Natural killer cell (primary cell): Measurements from ENCODE around the gene PDE5A. TPM values are rescaled to one million over a fixed set of nuclear protein-coding genes. Genes with fewer than 3 reads are reported as not detected.

Source experiments
- ATAC-seq, 3 donors: fragments of 150-1000 bp in 2 of 3; fragments of 200-7000 bp in 1 of 3; cut with Tn5 transposase; 1 replicate in 1 of 3; 2 replicates in 2 of 3; pipeline ENCODE4 v1.10.0; 2021; ENCODE audit warnings: mild to moderate bottlenecking in 2 of 3, moderate library complexity in 2 of 3
- DNase-seq, 2 donors: peaks; one replicate each; pipeline versions ENCODE4 v3.0.0 to v3.0.0-alpha.2; 2013 to 2021; ENCODE audit warnings: mixed read lengths in 1 of 2
- H3K27ac ChIP-seq: one replicate; pipeline ENCODE4 v1.5.1; 2013; ENCODE audit warnings: mild to moderate bottlenecking, low read length
- H3K27me3 ChIP-seq: one replicate; pipeline ENCODE4 v1.6.1; 2013; ENCODE audit warnings: low read length; ENCODE audit not compliant: control insufficient read depth, insufficient read depth
- H3K36me3 ChIP-seq: one replicate; pipeline ENCODE4 v1.6.1; 2013; ENCODE audit warnings: low read length; ENCODE audit not compliant: control insufficient read depth, insufficient read depth
- H3K4me1 ChIP-seq: one replicate; pipeline ENCODE4 v1.6.1; 2013; ENCODE audit warnings: low read length; ENCODE audit not compliant: control insufficient read depth, insufficient read depth
- H3K4me3 ChIP-seq: one replicate; pipeline ENCODE4 v1.5.1; 2013; ENCODE audit warnings: low read length
- H3K9me3 ChIP-seq: one replicate; pipeline ENCODE4 v1.6.1; 2013; ENCODE audit warnings: low read length; ENCODE audit not compliant: control insufficient read depth, insufficient read depth
- H3K27ac Mint-ChIP-seq, 2 donors: one replicate each; pipeline ENCODE4 v1.8.0; 2022; ENCODE audit warnings: mild to moderate bottlenecking in 2 of 2, mixed read lengths in 2 of 2, moderate library complexity in 1 of 2
- H3K27me3 Mint-ChIP-seq, 2 donors: one replicate each; pipeline ENCODE4 v1.8.0; 2022; ENCODE audit warnings: low read depth in 2 of 2, mixed read lengths in 2 of 2
- H3K36me3 Mint-ChIP-seq: one replicate; pipeline ENCODE4 v1.8.0; 2022; ENCODE audit warnings: mixed read lengths
- H3K4me1 Mint-ChIP-seq, 2 donors: one replicate each; pipeline ENCODE4 v1.8.0; 2022; ENCODE audit warnings: mixed read lengths in 2 of 2
- H3K4me3 Mint-ChIP-seq: one replicate; pipeline ENCODE4 v1.8.0; 2022; ENCODE audit warnings: mild to moderate bottlenecking, moderate library complexity, mixed read lengths
- H3K9me3 Mint-ChIP-seq, 2 donors: one replicate each; pipeline ENCODE4 v1.8.0; 2022; ENCODE audit warnings: mixed read lengths in 2 of 2
- WGBS: methylation state at CpG from one replicate; pipeline ENCODE4 v1.1.7; 2013; ENCODE audit warnings: missing lambda C conversion rate; ENCODE audit not compliant: insufficient coverage; 5-methylcytosine and 5-hydroxymethylcytosine counted together
- intact Hi-C: fragments of 100-400 bp; cut with micrococcal nuclease; formaldehyde crosslinking; loops from one replicate; pipeline ENCODE4 v1.14.2; 2022
- total RNA-seq, 4 donors: library from RNA; stranded (reverse); fragments of 120-200 nt in 1 of 4; gene quantifications; one replicate each; pipeline versions ENCODE4 v1.2.3 to v1.2.4, GENCODE V29; 2013 to 2022
- TF ChIP-seq, protein P1 (sequence below): fragments of 200-600 bp; IDR thresholded peaks from one replicate; pipeline ENCODE4 v1.8.0; 2022; ENCODE audit warnings: antibody characterized with exemption

PDE5A gene
- total RNA-seq, 3 donors from 2014 or later (not counting 1 experiment from before 2014, with no cell fraction given), result 2.1 to 4.0 (median 2.5) TPM

DNA sequence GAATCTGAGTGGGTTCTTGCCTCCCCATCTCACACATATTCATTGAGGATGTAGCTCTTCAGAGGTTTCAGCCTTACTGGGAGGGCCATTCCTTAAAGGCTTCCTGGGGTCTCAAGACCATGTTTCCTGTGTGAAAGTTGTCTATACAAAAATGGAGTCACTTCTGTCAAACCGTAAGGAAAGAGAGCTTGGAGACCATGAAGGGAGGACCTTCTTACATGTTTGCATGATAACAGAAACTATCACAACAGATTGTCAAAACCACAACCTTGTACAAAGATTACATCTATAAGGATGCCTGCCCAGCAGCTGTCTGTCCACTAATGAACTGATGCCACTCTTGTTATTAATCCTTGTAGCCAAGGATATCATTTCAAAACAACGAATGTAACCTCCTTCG lies 139.3 kb downstream of the PDE5A start:
- H3K4me3 ChIP-seq, result no peak overlapping the region
- 86% methylated on average over 1 of the region's 3 CpGs for WGBS
- DNase-seq, result no peak
- intact Hi-C loops, result no loop called here
- no peak overlapping the region for H3K27ac ChIP-seq
- Mint-ChIP-seq H3K4me3 (no peak overlapping the region), H3K4me1 (no peaks in the 10 kb centered on the region), H3K9me3 (peaks cover 7 to 9% of the 10 kb centered on the region in 2 donors), H3K27me3 (no peaks in the 10 kb centered on the region), H3K36me3 (peaks cover 14% of the 10 kb centered on the region), H3K27ac (no peak overlapping the region)
- H3K9me3 ChIP-seq, result no peaks in the 10 kb centered on the region
- H3K36me3 ChIP-seq, result peaks cover 2% of the 10 kb centered on the region
- H3K27me3 ChIP-seq, result no peaks in the 10 kb centered on the region
- no peaks in the 10 kb centered on the region for H3K4me1 ChIP-seq
- ATAC-seq, result no peak
- TF ChIP-seq, protein P1, sequence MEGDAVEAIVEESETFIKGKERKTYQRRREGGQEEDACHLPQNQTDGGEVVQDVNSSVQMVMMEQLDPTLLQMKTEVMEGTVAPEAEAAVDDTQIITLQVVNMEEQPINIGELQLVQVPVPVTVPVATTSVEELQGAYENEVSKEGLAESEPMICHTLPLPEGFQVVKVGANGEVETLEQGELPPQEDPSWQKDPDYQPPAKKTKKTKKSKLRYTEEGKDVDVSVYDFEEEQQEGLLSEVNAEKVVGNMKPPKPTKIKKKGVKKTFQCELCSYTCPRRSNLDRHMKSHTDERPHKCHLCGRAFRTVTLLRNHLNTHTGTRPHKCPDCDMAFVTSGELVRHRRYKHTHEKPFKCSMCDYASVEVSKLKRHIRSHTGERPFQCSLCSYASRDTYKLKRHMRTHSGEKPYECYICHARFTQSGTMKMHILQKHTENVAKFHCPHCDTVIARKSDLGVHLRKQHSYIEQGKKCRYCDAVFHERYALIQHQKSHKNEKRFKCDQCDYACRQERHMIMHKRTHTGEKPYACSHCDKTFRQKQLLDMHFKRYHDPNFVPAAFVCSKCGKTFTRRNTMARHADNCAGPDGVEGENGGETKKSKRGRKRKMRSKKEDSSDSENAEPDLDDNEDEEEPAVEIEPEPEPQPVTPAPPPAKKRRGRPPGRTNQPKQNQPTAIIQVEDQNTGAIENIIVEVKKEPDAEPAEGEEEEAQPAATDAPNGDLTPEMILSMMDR, result no peak

- intact Hi-C loops, result no loop called here
- no peaks in the 10 kb centered on the region for H3K27me3 ChIP-seq
- Mint-ChIP-seq H3K27me3 (no peaks in the 10 kb centered on the region), H3K4me1 (no peaks in the 10 kb centered on the region), H3K9me3 (peaks cover 13 to 14% of the 10 kb centered on the region in 2 donors), H3K4me3 (no peak overlapping the region), H3K27ac (no peak overlapping the region), H3K36me3 (peaks cover 46% of the 10 kb centered on the region)
- H3K4me1 ChIP-seq, result no peaks in the 10 kb centered on the region
- H3K27ac ChIP-seq, result no peak overlapping the region
- TF ChIP-seq, protein P1, result no peak
- no peaks in the 10 kb centered on the region for H3K9me3 ChIP-seq
- DNase-seq, result no peak
- no peak overlapping the region for H3K4me3 ChIP-seq
- no peak for ATAC-seq
- no CpG with 5 or more reads among the region's 1 CpG for WGBS
- H3K36me3 ChIP-seq, result peaks cover 9% of the 10 kb centered on the region
Measured at GRCh38 chr4:119480331-119480730, 148.3 kb downstream of the PDE5A start.

GRCh38 chr4:119479835-119480234 lies 148.8 kb downstream of the PDE5A start:
- H3K27ac Mint-ChIP-seq, result no peak overlapping the region
- Histone ChIP-seq H3K4me3 (no peak overlapping the region), H3K27me3 (no peaks in the 10 kb centered on the region), H3K27ac (no peak overlapping the region), H3K9me3 (no peaks in the 10 kb centered on the region), H3K36me3 (peaks cover 9% of the 10 kb centered on the region), H3K4me1 (no peaks in the 10 kb centered on the region)
- H3K4me3 Mint-ChIP-seq, result no peak overlapping the region
- DNase-seq (no peak), ATAC-seq (no peak)
- TF ChIP-seq, protein P1, result no peak
- intact Hi-C loops, result no loop called here
- H3K4me1 Mint-ChIP-seq, result no peaks in the 10 kb centered on the region
- peaks cover 41% of the 10 kb centered on the region for H3K36me3 Mint-ChIP-seq
- H3K9me3 Mint-ChIP-seq, result peaks cover 13% of the 10 kb centered on the region in 2 donors
- no peaks in the 10 kb centered on the region for H3K27me3 Mint-ChIP-seq

DNA sequence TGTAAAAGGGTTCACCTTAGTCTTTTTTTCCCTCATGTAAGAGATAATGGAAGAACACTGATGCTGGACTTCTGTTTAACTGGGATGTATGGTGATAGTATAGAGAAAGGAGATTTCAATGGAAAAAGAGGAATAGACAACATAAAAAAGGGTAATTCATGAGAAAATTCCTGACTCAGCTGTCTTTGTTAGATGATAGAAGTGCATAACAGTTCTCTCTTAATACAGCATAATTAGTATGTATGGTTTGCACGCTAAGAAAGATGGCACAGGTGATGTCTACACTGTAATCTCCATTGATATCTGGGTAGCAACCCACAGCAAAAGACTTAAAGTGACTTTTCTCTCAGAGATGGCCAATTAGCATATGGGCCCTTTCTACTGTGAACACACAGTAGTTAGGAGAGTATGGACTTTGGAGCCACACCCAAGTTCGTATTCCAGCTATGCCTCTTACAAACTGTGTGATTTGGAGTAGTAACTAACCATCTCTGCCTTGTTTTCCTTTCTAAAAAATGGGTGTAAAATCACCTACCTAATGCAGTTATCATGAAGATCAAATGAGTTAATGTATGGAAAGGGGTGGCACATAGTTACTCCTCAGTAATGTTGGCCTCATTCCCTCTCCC lies 149.3 kb downstream of the PDE5A start:
- H3K4me1 ChIP-seq, result no peaks in the 10 kb centered on the region
- DNase-seq (no peak), ATAC-seq (no peak)
- no peak overlapping the region for H3K27ac Mint-ChIP-seq
- H3K27me3 Mint-ChIP-seq, result no peaks in the 10 kb centered on the region
- no peaks in the 10 kb centered on the region for H3K27me3 ChIP-seq
- TF ChIP-seq, protein P1, result no peak
- peaks cover 9% of the 10 kb centered on the region for H3K36me3 ChIP-seq
- intact Hi-C loops, result no loop called here
- no peaks in the 10 kb centered on the region for H3K4me1 Mint-ChIP-seq
- 83% methylated on average over 1 of the region's 2 CpGs for WGBS
- no peak overlapping the region for H3K4me3 Mint-ChIP-seq
- no peaks in the 10 kb centered on the region for H3K9me3 ChIP-seq
- no peak overlapping the region for H3K4me3 ChIP-seq
- H3K9me3 Mint-ChIP-seq, result peaks cover 10% of the 10 kb centered on the region in 2 donors
- H3K36me3 Mint-ChIP-seq, result peaks cover 37% of the 10 kb centered on the region
- no peak overlapping the region for H3K27ac ChIP-seq
